GM19468 (cell line): ENCODE results near the gene ALOX12B.
"Not testable (repeated sequence)": the region's sequence is repeated elsewhere in the genome, so short reads cannot be mapped to it uniquely, and the experiment has no call there.

Experiments used
- ATAC-seq: cut with Tn5 transposase; IDR thresholded peaks from one replicate; pipeline ENCODE4 v1.9.1; 2021; ENCODE audit warnings: mild to moderate bottlenecking, moderate library complexity, moderate number of reproducible peaks; ENCODE audit not compliant: unreplicated experiment; ENCODE audit errors: extremely low read depth

ALOX12B gene

GRCh38 chr17:8048236-8048635 is 39.3 kb downstream of the ALOX12B start:
- no peak for ATAC-seq

GRCh38 chr17:8047769-8048110 is 39.8 kb downstream of the ALOX12B start:
- ATAC-seq: no peak

- ATAC-seq: no peak
These were observed 40.4 kb downstream of the ALOX12B start for GRCh38 chr17:8046929-8047768.

GRCh38 chr17:8046306-8046928 is 41.1 kb downstream of the ALOX12B start:
- ATAC-seq: no peak

GRCh38 chr17:8044819-8045810 is 42.4 kb downstream of the ALOX12B start:
- ATAC-seq: no peak

- ATAC-seq: no peak
These were observed 45.5 kb downstream of the ALOX12B start for GRCh38 chr17:8041979-8042378.

- no peak for ATAC-seq
These were observed 46.1 kb downstream of the ALOX12B start for GRCh38 chr17:8041249-8041928.

- ATAC-seq: no peak
These were observed 47.8 kb downstream of the ALOX12B start for GRCh38 chr17:8039611-8040168.

GRCh38 chr17:8038954-8039610 is 48.4 kb downstream of the ALOX12B start, which contains the start of gene ALOX15B:
Gene ALOX15B (plus strand): TSS chr17:8039059. CDS start chr17:8039156, 97 bp downstream.
- ATAC-seq: no peak

GRCh38 chr17:8032442-8032841 is 55.1 kb downstream of the ALOX12B start:
- ATAC-seq: no peak

GRCh38 chr17:8031950-8032349 is 55.6 kb downstream of the ALOX12B start:
- ATAC-seq: no peak

- ATAC-seq: no peak
These were observed 56.3 kb downstream of the ALOX12B start for GRCh38 chr17:8031261-8031661.

- no peak for ATAC-seq
These were observed 58.4 kb downstream of the ALOX12B start for GRCh38 chr17:8029121-8029520.

- no peak for ATAC-seq
These were observed 62.2 kb downstream of the ALOX12B start for GRCh38 chr17:8025176-8025911.

- not testable (repeated sequence) for ATAC-seq
These were observed 63.4 kb downstream of the ALOX12B start for GRCh38 chr17:8024161-8024560.
